H9 (cell line): ENCODE data around the gene MMP15. TPM values are rescaled to one million over a fixed set of nuclear protein-coding genes. Genes with fewer than 3 reads are reported as not detected.

ENCODE experiments used
- DNase-seq: peaks from one replicate; pipeline ENCODE4 v3.0.0-alpha.2; 2017
- H2AFZ ChIP-seq: one replicate; pipeline ENCODE4 v1.6.1; 2013; ENCODE audit warnings: mild to moderate bottlenecking, low read length, control low read depth, moderate library complexity
- H2AK5ac ChIP-seq: 2 replicates; pipeline ENCODE4 v1.6.1; 2013; ENCODE audit warnings: low read length, control low read depth, mixed read lengths; ENCODE audit not compliant: insufficient read length
- H2BK120ac ChIP-seq: one replicate; pipeline ENCODE4 v1.6.1; 2013; ENCODE audit warnings: low read depth, mild to moderate bottlenecking, low read length, control low read depth, inconsistent platforms; ENCODE audit not compliant: poor library complexity, severe bottlenecking
- H2BK12ac ChIP-seq: 2 replicates; pipeline ENCODE4 v1.6.1; 2013; ENCODE audit warnings: low read length, control low read depth, mixed read lengths, low read depth; ENCODE audit not compliant: insufficient read length
- H2BK15ac ChIP-seq: 2 replicates; pipeline ENCODE4 v1.6.1; 2013; ENCODE audit warnings: low read depth, low read length, control low read depth
- H2BK20ac ChIP-seq: one replicate; pipeline ENCODE4 v1.6.1; 2013; ENCODE audit warnings: low read depth, mild to moderate bottlenecking, low read length, control low read depth, inconsistent platforms; ENCODE audit not compliant: poor library complexity, severe bottlenecking
- H2BK5ac ChIP-seq: 2 replicates; pipeline ENCODE4 v1.6.1; 2013; ENCODE audit warnings: low read length, control low read depth, mixed read lengths; ENCODE audit not compliant: insufficient read length
- H3K14ac ChIP-seq: 2 replicates; pipeline ENCODE4 v1.6.1; 2013; ENCODE audit warnings: low read length, control low read depth; ENCODE audit not compliant: insufficient read depth
- H3K18ac ChIP-seq: 2 replicates; pipeline ENCODE4 v1.6.1; 2013; ENCODE audit warnings: low read depth, mild to moderate bottlenecking, mixed read lengths, low read length, control low read depth; ENCODE audit not compliant: insufficient read length
- H3K23ac ChIP-seq: 2 replicates; pipeline ENCODE4 v1.6.1; 2013; ENCODE audit warnings: low read length, control low read depth, mixed read lengths, low read depth; ENCODE audit not compliant: insufficient read length
- H3K23me2 ChIP-seq: 2 replicates; pipeline ENCODE4 v1.6.1; 2013; ENCODE audit warnings: low read depth, mild to moderate bottlenecking, mixed read lengths, low read length, control low read depth; ENCODE audit not compliant: insufficient read length, poor library complexity, severe bottlenecking
- H3K27ac ChIP-seq: 2 replicates; pipeline ENCODE4 v1.5.1; 2013; ENCODE audit warnings: low read length, control low read depth, mixed read lengths, low read depth; ENCODE audit not compliant: insufficient read length
- H3K27me3 ChIP-seq: 2 replicates; pipeline ENCODE4 v1.6.1; 2013; ENCODE audit warnings: low read length, control low read depth, inconsistent platforms; ENCODE audit not compliant: insufficient read depth
- H3K4ac ChIP-seq: 2 replicates; pipeline ENCODE4 v1.6.1; 2013; ENCODE audit warnings: low read depth, mild to moderate bottlenecking, control low read depth, inconsistent platforms, low read length, moderate library complexity
- H3K4me1 ChIP-seq: 2 replicates; pipeline ENCODE4 v1.6.1; 2013; ENCODE audit warnings: low read length, control low read depth, inconsistent platforms; ENCODE audit not compliant: insufficient read depth
- H3K4me2 ChIP-seq: 2 replicates; pipeline ENCODE4 v1.6.1; 2013; ENCODE audit warnings: low read length, control low read depth, mixed read lengths; ENCODE audit not compliant: insufficient read length, insufficient read depth
- H3K56ac ChIP-seq: 2 replicates; pipeline ENCODE4 v1.6.1; 2013; ENCODE audit warnings: low read depth, mild to moderate bottlenecking, mixed read lengths, low read length, control low read depth; ENCODE audit not compliant: insufficient read length
- H3K79me1 ChIP-seq: 2 replicates; pipeline ENCODE4 v1.6.1; 2013; ENCODE audit warnings: low read depth, mild to moderate bottlenecking, moderate library complexity, low read length, control low read depth, inconsistent platforms; ENCODE audit not compliant: insufficient read depth, poor library complexity, severe bottlenecking
- H3K79me2 ChIP-seq: 2 replicates; pipeline ENCODE4 v1.6.1; 2013; ENCODE audit warnings: low read length, control low read depth, inconsistent platforms; ENCODE audit not compliant: insufficient read depth
- H3K9ac ChIP-seq: 2 replicates; pipeline ENCODE4 v1.6.1; 2013; ENCODE audit warnings: low read length, control low read depth, mixed read lengths; ENCODE audit not compliant: insufficient read length; ENCODE audit errors: extremely low read depth
- H3K9me3 ChIP-seq: one replicate; pipeline ENCODE4 v1.6.1; 2013; ENCODE audit warnings: low read depth, low read length, inconsistent platforms; ENCODE audit not compliant: control insufficient read depth
- H3T11ph ChIP-seq: one replicate; pipeline ENCODE4 v1.6.1; 2013; ENCODE audit warnings: mild to moderate bottlenecking, low read length, control low read depth, inconsistent platforms
- H4K20me1 ChIP-seq: one replicate; pipeline ENCODE4 v1.6.1; 2013; ENCODE audit not compliant: control insufficient read depth, insufficient read length, insufficient read depth
- H4K5ac ChIP-seq: 2 replicates; pipeline ENCODE4 v1.6.1; 2013; ENCODE audit warnings: low read depth, mild to moderate bottlenecking, mixed read lengths, low read length, control low read depth; ENCODE audit not compliant: insufficient read length
- H4K8ac ChIP-seq: replicated peaks from 2 replicates; pipeline ENCODE4 v1.6.1; 2013; ENCODE audit warnings: low read length, control low read depth, mixed read lengths, low read depth; ENCODE audit not compliant: insufficient read length
- H4K91ac ChIP-seq: 2 replicates; pipeline ENCODE4 v1.6.1; 2013; ENCODE audit warnings: low read depth, mild to moderate bottlenecking, moderate library complexity, mixed read lengths, low read length, control low read depth; ENCODE audit not compliant: insufficient read length
- H3K27ac Mint-ChIP-seq, 3 experiments: 2 replicates in 2 of 3; 3 replicates in 1 of 3; pipeline ENCODE4 v1.8.0; 2020 to 2021; ENCODE audit warnings: mixed read lengths in 3 of 3, mild to moderate bottlenecking in 1 of 3, moderate library complexity in 1 of 3
- H3K27me3 Mint-ChIP-seq: 2 replicates; pipeline ENCODE4 v1.8.0; 2021; ENCODE audit warnings: low read depth, mild to moderate bottlenecking, moderate library complexity, mixed read lengths
- H3K36me3 Mint-ChIP-seq, 3 experiments: 2 replicates in 2 of 3; 3 replicates in 1 of 3; pipeline ENCODE4 v1.8.0; 2020 to 2021; ENCODE audit warnings: low read depth in 3 of 3, mixed read lengths in 3 of 3; ENCODE audit not compliant: insufficient read depth in 1 of 3
- H3K4me1 Mint-ChIP-seq, 2 experiments: 2 replicates each; pipeline ENCODE4 v1.8.0; 2020; ENCODE audit warnings: mixed read lengths in 2 of 2
- H3K4me3 Mint-ChIP-seq, 2 experiments: 2 replicates in 1 of 2; 3 replicates in 1 of 2; pipeline ENCODE4 v1.8.0; 2020 to 2021; ENCODE audit warnings: mild to moderate bottlenecking in 2 of 2, mixed read lengths in 2 of 2, moderate library complexity in 1 of 2
- H3K9me3 Mint-ChIP-seq, 2 experiments: 2 replicates in 1 of 2; 3 replicates in 1 of 2; pipeline ENCODE4 v1.8.0; 2020; ENCODE audit warnings: mild to moderate bottlenecking in 2 of 2, mixed read lengths in 2 of 2, moderate library complexity in 1 of 2
- WGBS: extraction: QIAGEN DNeasy Blood & Tissue Kit; methylation state at CpG from one replicate; pipeline ENCODE4 v1.1.7; 2013; ENCODE audit warnings: missing lambda C conversion rate, low lambda C conversion rate, mixed read lengths; ENCODE audit not compliant: insufficient read length; ENCODE audit errors: extremely low coverage; 5-methylcytosine and 5-hydroxymethylcytosine counted together
- total RNA-seq: library from RNA; stranded (reverse); gene quantifications from 2 replicates; pipeline ENCODE4 v1.2.1, GENCODE V29; 2021
- TF ChIP-seq, protein P1 (sequence below): fragments of 200-600 bp; sonication (generic); conservative IDR thresholded peaks from 3 replicates; pipeline ENCODE4 v1.8.0; 2021; ENCODE audit warnings: antibody characterized with exemption, mild to moderate bottlenecking

MMP15 gene
- total RNA-seq, 1 experiment from 2014 or later = 32.9 TPM

DNA sequence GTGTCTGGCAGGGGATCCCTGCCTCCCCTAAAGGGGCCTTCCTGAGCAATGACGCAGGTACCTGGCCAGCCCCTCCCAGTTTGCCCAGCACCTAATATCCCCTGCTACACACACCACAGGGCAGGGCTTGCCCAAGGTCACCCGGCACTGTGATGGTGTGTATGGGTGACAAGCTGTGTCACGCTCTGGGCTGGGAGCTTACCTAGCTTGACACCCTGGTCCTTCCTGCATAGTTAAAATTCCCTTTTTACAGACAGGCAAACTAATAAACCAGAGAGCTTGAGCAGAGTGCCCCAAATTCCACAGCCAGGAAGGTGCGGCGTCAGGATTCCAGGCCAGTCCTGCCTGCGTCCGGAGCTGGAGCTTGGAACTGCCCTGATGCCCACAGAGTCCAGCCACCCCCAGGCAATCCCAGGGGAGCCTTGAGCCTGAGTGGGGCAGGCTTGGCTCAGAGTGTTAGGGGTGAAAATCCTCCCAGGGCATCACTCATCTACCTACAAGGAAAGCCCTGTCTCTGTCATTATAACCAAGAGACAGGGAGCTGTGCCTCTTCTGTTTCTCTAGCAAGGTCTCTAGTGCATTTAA, 18.1 kb downstream of the MMP15 start:
- no peak overlapping the region for H3K14ac ChIP-seq
- peaks cover 13 to 53% (median 39%) of the 10 kb centered on the region in 3 experiments; a peak in 6 of 7 replicates for H3K36me3 Mint-ChIP-seq
- no peak overlapping the region for H3K4me2 ChIP-seq
- H3K4ac ChIP-seq = no peak overlapping the region
- H3K23ac ChIP-seq = no peak overlapping the region
- no peak overlapping the region for H3T11ph ChIP-seq
- no peak overlapping the region for H3K56ac ChIP-seq
- H3K23me2 ChIP-seq = no peaks in the 10 kb centered on the region
- H2AK5ac ChIP-seq = no peak overlapping the region
- H3K27me3 ChIP-seq = no peaks in the 10 kb centered on the region
- no peaks in the 10 kb centered on the region for H3K79me1 ChIP-seq
- TF ChIP-seq, protein P1, sequence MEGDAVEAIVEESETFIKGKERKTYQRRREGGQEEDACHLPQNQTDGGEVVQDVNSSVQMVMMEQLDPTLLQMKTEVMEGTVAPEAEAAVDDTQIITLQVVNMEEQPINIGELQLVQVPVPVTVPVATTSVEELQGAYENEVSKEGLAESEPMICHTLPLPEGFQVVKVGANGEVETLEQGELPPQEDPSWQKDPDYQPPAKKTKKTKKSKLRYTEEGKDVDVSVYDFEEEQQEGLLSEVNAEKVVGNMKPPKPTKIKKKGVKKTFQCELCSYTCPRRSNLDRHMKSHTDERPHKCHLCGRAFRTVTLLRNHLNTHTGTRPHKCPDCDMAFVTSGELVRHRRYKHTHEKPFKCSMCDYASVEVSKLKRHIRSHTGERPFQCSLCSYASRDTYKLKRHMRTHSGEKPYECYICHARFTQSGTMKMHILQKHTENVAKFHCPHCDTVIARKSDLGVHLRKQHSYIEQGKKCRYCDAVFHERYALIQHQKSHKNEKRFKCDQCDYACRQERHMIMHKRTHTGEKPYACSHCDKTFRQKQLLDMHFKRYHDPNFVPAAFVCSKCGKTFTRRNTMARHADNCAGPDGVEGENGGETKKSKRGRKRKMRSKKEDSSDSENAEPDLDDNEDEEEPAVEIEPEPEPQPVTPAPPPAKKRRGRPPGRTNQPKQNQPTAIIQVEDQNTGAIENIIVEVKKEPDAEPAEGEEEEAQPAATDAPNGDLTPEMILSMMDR = no peak
- no peak overlapping the region for H3K27ac ChIP-seq
- no peaks in the 10 kb centered on the region for H3K27me3 Mint-ChIP-seq
- no peaks in the 10 kb centered on the region for H3K9me3 Mint-ChIP-seq
- no peak overlapping the region for H2BK20ac ChIP-seq
- H2BK120ac ChIP-seq = no peak overlapping the region
- no peak overlapping the region for H2AFZ ChIP-seq
- H4K8ac ChIP-seq = no peak overlapping the region
- DNase-seq = no peak
- no peak overlapping the region for H3K18ac ChIP-seq
- no peak overlapping the region for H3K27ac Mint-ChIP-seq
- H3K9me3 ChIP-seq = no peaks in the 10 kb centered on the region
- no CpG with 5 or more reads among the region's 7 CpGs for WGBS
- H4K5ac ChIP-seq = no peak overlapping the region
- H3K4me1 Mint-ChIP-seq = peaks cover 6 to 18% of the 10 kb centered on the region in 2 experiments
- H2BK15ac ChIP-seq = no peak overlapping the region
- no peaks in the 10 kb centered on the region; the same call in 1 of the 2 replicates for H3K4me1 ChIP-seq
- H4K20me1 ChIP-seq = no peaks in the 10 kb centered on the region
- H3K4me3 Mint-ChIP-seq = no peak overlapping the region
- no peak overlapping the region for H3K9ac ChIP-seq
- no peak overlapping the region for H2BK12ac ChIP-seq
- no peak overlapping the region for H4K91ac ChIP-seq
- H3K79me2 ChIP-seq = no peaks in the 10 kb centered on the region
- H2BK5ac ChIP-seq = no peak overlapping the region
